Glutamatergic neuron (in vitro differentiated cells): ENCODE data around the gene ALPP. TPM values are rescaled to one million over a fixed set of nuclear protein-coding genes. Genes with fewer than 3 reads are reported as not detected.
A peak's percentile ranks its signal among the peaks of the same experiment; 100 is the strongest.

Experiments
- DNase-seq: peaks from one replicate; pipeline ENCODE4 v3.0.0; 2022
- H3K27ac Mint-ChIP-seq: one replicate; pipeline ENCODE4 v1.8.0; 2020; ENCODE audit warnings: mild to moderate bottlenecking, mixed read lengths, inconsistent platforms; ENCODE audit not compliant: unreplicated experiment
- H3K27me3 Mint-ChIP-seq: one replicate; pipeline ENCODE4 v1.8.0; 2020; ENCODE audit warnings: mild to moderate bottlenecking, moderate library complexity, mixed read lengths, inconsistent platforms; ENCODE audit not compliant: unreplicated experiment
- H3K36me3 Mint-ChIP-seq: one replicate; pipeline ENCODE4 v1.8.0; 2020; ENCODE audit warnings: mild to moderate bottlenecking, mixed read lengths, inconsistent platforms; ENCODE audit not compliant: unreplicated experiment
- H3K4me1 Mint-ChIP-seq: one replicate; pipeline ENCODE4 v1.8.0; 2020; ENCODE audit warnings: mild to moderate bottlenecking, low read depth, mixed read lengths, inconsistent platforms; ENCODE audit not compliant: unreplicated experiment
- H3K4me3 Mint-ChIP-seq: one replicate; pipeline ENCODE4 v1.8.0; 2020; ENCODE audit warnings: mild to moderate bottlenecking, mixed read lengths, inconsistent platforms; ENCODE audit not compliant: unreplicated experiment
- H3K9me3 Mint-ChIP-seq: one replicate; pipeline ENCODE4 v1.8.0; 2020; ENCODE audit warnings: mild to moderate bottlenecking, moderate library complexity, mixed read lengths, inconsistent platforms; ENCODE audit not compliant: unreplicated experiment
- total RNA-seq: library from RNA; stranded (reverse); fragmentation: NEBNext Ultra II Directional; extraction: Animal tissue kit (Norgen Biotek cat#: 25700); gene quantifications from one replicate; pipeline ENCODE4 v1.2.1, GENCODE V29; 2021; ENCODE audit not compliant: unreplicated experiment
- TF ChIP-seq, protein P1 (sequence below): fragments of 200-600 bp; sonication (generic); IDR thresholded peaks from one replicate; pipeline ENCODE4 v1.5.0; 2021; ENCODE audit not compliant: partially characterized antibody, unreplicated experiment

Gene ALPP
- total RNA-seq, 1 donor from 2014 or later, result 0.34 TPM

DNA sequence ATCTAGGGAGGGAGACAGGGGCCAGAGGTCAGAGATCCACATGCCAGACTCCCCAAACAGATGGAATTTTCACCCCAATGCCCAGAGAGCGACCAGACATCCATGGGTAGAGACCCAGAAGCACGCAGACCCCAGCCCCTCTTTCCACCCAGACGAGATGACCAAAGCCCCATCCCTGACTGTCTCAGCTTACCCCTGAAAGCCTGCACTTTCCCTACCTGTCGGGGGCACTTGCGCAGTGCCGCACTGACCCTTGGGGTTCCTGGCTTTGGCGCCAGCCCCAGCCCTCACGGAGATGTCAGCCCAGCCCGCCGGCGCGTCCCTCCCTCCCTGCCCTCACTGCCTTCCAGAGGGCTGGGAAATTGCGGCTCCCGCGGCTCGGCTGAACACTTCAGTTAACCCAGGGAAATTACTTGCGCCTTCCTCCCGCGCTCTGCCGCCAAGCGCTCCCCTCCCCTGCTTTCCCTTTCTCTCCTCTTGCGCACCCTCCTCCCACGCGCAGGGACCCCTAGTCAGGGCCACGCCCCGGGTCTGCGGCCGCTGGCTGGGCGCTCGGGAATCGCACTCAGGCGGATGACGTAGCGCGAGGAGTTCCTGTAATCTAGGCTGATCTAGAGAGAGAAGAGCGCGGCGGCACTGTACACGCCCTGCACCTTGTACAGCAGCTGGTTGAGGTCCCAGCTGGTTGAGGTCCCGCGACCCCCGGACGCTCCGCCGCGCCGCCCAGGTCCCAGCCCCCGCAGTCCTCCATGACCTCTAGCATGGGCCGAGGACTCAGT lies 40.1 kb downstream of the ALPP start:
- peaks cover 6% of the 10 kb centered on the region for H3K36me3 Mint-ChIP-seq
- peaks cover 4% of the 10 kb centered on the region for H3K9me3 Mint-ChIP-seq
- H3K4me1 Mint-ChIP-seq, result peaks cover 2% of the 10 kb centered on the region
- H3K27me3 Mint-ChIP-seq, result peaks cover 15% of the 10 kb centered on the region
- H3K4me3 Mint-ChIP-seq, result peak overlapping the region; percentile 82
- no peak overlapping the region for H3K27ac Mint-ChIP-seq
- peak; percentile 70 for DNase-seq
- TF ChIP-seq, protein P1, sequence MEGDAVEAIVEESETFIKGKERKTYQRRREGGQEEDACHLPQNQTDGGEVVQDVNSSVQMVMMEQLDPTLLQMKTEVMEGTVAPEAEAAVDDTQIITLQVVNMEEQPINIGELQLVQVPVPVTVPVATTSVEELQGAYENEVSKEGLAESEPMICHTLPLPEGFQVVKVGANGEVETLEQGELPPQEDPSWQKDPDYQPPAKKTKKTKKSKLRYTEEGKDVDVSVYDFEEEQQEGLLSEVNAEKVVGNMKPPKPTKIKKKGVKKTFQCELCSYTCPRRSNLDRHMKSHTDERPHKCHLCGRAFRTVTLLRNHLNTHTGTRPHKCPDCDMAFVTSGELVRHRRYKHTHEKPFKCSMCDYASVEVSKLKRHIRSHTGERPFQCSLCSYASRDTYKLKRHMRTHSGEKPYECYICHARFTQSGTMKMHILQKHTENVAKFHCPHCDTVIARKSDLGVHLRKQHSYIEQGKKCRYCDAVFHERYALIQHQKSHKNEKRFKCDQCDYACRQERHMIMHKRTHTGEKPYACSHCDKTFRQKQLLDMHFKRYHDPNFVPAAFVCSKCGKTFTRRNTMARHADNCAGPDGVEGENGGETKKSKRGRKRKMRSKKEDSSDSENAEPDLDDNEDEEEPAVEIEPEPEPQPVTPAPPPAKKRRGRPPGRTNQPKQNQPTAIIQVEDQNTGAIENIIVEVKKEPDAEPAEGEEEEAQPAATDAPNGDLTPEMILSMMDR, result no peak

DNA sequence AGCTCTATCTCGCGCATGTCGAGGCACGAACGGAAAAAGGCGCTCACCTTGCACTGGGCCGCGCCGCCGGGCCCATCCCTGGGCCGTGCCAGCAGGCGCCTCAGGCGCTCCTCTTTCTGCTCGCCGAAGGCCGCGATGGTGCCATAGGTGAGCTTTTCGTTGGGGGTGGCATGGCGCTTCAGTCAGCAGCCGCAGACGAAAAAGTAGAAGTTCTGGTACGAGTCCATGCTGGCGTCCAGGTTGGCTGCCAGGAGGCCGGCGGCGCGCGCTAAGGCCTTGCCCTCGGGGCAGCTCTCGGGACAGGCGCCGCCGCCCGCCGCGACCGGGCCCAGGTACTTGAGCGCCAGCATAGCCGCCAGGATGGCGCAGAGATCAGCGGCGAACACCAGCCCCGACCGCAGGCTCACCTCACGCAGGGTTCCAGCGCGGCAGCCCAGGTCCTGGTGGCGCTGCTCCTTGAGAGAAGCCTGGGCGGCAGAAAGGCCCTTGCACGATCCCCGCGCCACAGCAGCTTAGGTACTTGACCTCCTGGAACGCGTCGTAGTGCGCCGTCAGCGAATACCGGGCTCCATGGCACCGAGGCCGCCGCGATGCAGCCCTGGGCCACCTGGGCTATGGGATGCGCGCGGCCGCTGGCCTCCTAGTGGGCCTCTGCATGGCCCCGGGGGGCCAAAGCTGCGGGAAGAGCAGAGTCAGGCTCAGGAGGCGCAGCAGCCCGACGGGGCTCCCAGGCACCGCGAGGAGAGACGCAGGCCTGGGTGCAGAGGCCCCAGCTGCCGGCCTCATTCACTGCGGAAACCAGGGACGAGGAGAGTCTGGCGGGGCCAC lies 40.9 kb downstream of the ALPP start:
- Mint-ChIP-seq H3K36me3 (peaks cover 6% of the 10 kb centered on the region), H3K27ac (no peak overlapping the region), H3K27me3 (peaks cover 18% of the 10 kb centered on the region), H3K9me3 (peaks cover 5% of the 10 kb centered on the region), H3K4me1 (peaks cover 2% of the 10 kb centered on the region), H3K4me3 (peak overlapping the region; percentile 82)
- DNase-seq, result no peak
- TF ChIP-seq, protein P1, result no peak

DNA sequence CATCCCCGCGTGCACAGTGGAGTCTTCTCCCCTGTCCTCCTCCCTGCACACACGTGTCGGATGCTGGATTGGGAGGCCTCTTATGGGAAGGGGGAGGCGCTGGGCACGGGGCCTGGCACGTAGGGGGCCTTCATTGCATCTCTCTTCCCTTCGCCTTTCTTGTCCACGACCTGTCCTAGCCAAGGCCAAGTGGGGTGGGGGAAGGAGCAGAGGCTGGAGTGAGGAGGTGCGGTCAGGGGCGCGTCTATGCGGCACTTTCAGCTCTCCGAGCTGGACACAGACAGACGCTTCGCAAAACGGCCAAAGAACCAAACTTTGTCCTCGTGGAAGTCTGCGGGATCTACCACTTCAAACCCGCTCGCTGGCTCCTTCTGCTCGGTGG lies 41.5 kb downstream of the ALPP start:
- Mint-ChIP-seq H3K36me3 (peaks cover 6% of the 10 kb centered on the region), H3K27ac (no peak overlapping the region), H3K4me1 (peaks cover 2% of the 10 kb centered on the region), H3K4me3 (peak overlapping the region; percentile 68), H3K9me3 (peaks cover 5% of the 10 kb centered on the region), H3K27me3 (peaks cover 18% of the 10 kb centered on the region)
- TF ChIP-seq, protein P1, result no peak
- no peak for DNase-seq

DNA sequence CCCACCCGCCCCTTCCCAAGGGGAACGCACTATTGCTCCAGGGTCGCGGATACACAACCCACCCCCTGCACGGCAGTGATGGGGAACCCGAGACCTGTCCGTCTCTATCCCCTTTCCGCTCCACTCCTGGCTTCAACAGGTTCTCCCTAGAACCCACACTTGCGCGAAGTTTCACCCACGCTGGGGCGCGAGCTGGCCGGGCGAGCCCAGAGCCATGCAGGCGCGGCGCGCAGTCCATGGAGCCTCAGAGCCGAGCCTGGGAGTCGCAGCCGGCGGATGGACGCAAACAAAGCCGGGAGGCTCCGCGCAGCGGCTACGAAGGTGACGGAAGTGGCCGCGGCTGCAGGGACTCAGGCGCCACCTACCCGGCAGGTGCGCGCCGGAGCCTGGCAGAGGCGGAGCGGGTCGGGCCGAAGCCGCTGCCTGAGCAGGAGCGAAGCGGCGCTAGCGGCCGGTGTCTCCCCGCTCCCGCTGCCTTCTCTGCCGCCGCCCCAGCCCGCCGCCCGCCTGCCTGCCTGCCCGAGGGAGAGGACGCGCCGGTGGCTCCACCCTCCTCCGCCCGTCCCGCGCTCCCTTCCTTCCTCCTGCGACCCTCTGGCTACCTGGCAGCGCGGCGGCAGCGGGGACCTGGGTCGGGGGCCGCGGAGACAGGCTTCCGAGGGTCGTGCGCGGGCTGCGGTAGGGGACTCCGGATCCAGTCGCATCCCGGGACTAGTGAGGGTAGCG lies 42.1 kb downstream of the ALPP start:
- Mint-ChIP-seq H3K27me3 (peaks cover 18% of the 10 kb centered on the region), H3K9me3 (peaks cover 5% of the 10 kb centered on the region), H3K4me3 (peak overlapping the region; percentile 68), H3K4me1 (peaks cover 2% of the 10 kb centered on the region), H3K27ac (no peak overlapping the region), H3K36me3 (peaks cover 6% of the 10 kb centered on the region)
- peak; percentile 71 for DNase-seq
- TF ChIP-seq, protein P1, result no peak
